ENCODE results near the gene SRF. TPM values are rescaled to one million over a fixed set of nuclear protein-coding genes. Genes with fewer than 3 reads are reported as not detected.

Gene SRF
- total and polyA plus RNA-seq, 3 donors from 2014 or later = 28.4 to 39.2 (median 36.5) TPM

DNA sequence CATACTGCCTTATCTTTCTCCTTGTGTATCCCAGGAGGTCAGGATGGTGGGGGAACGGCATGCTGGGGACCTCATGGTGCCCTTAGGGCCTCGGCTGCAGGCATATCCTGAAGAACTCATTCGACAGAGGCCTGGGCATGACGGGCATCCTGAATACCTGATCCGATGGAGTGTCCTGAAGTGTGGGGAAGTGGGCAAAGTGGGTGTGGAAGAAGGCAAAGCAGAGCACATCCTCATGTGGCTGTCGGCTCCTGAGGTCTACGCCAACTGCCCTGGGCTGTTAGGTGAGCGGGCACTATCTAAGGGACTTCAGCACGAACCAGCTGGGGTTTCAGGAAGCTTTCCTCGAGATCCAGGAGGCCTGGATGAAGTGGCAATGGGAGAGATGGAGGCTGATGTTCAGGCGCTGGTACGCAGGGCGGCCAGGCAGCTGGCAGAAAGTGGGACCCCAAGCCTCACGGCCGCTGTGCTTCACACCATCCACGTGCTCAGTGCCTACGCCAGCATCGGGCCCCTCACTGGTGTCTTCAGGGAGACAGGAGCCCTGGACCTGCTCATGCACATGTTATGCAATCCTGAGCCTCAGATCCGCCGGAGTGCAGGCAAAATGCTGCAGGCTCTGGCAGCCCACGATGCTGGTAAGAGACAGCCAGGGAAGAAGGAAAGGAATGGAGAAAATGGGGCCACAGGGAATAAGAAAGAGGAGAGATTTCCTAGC is 13.4 kb downstream of the SRF start:
- H3K27ac ChIP-seq = no peak overlapping the region
- peaks cover 10% of the 10 kb centered on the region for H3K4me1 ChIP-seq
- H3K27me3 ChIP-seq = no peaks in the 10 kb centered on the region
- no peaks in the 10 kb centered on the region for H3K9me3 ChIP-seq
- intact Hi-C loops (cut with DNase I; ENCODE audit: low total_unique reads) = no loop called here
- WGBS, 2 donors = 91 to 92% methylated on average over 21 of the region's 21 CpGs
- TF ChIP-seq POLR2A (IDR thresholded peaks at IDR 0.05) = no peak
- TF ChIP-seq, protein P1, sequence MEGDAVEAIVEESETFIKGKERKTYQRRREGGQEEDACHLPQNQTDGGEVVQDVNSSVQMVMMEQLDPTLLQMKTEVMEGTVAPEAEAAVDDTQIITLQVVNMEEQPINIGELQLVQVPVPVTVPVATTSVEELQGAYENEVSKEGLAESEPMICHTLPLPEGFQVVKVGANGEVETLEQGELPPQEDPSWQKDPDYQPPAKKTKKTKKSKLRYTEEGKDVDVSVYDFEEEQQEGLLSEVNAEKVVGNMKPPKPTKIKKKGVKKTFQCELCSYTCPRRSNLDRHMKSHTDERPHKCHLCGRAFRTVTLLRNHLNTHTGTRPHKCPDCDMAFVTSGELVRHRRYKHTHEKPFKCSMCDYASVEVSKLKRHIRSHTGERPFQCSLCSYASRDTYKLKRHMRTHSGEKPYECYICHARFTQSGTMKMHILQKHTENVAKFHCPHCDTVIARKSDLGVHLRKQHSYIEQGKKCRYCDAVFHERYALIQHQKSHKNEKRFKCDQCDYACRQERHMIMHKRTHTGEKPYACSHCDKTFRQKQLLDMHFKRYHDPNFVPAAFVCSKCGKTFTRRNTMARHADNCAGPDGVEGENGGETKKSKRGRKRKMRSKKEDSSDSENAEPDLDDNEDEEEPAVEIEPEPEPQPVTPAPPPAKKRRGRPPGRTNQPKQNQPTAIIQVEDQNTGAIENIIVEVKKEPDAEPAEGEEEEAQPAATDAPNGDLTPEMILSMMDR (IDR thresholded peaks at IDR 0.05) = no peak
- DNase-seq = no peak
- H3K36me3 ChIP-seq (ENCODE audit: low read depth, missing control alignments) = no peaks in the 10 kb centered on the region
- no peak overlapping the region for H3K4me3 ChIP-seq

DNA sequence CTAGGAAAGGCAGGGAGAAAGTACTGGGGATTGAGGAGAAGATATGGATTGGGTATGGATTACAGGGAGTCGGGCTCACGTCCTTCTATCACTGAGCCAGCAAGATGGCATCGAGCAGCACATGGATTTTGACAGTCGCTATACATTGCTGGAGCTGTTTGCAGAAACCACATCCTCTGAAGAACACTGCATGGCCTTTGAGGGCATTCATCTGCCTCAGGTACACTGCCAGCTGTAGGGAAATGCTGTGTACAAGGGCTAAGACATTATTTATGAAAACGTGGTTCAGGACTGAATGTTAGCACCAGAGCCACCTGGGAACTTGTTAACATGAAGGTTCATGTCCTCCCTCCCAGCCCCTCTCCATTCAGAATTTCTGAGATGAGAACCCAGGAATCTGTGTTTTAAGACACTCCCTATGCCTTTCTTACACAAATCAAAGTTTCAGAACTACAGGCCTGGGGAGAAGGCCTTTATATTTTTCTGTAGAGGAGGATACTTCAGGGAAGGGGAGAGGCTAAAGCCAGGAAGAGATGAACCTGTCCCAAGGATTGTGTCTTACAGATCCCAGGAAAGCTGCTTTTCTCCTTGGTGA is 14.4 kb downstream of the SRF start:
- 81 to 84% methylated on average over 5 of the region's 5 CpGs for WGBS, 2 donors
- Histone ChIP-seq H3K4me3 (no peak overlapping the region), H3K27ac (no peak overlapping the region), H3K4me1 (peaks cover 10% of the 10 kb centered on the region), H3K9me3 (no peaks in the 10 kb centered on the region), H3K27me3 (no peaks in the 10 kb centered on the region), H3K36me3 (ENCODE audit: low read depth, missing control alignments) (no peaks in the 10 kb centered on the region)
- TF ChIP-seq, protein P1 (IDR thresholded peaks at IDR 0.05) = no peak
- intact Hi-C loops (cut with DNase I; ENCODE audit: low total_unique reads) = no loop called here
- DNase-seq = no peak

DNA sequence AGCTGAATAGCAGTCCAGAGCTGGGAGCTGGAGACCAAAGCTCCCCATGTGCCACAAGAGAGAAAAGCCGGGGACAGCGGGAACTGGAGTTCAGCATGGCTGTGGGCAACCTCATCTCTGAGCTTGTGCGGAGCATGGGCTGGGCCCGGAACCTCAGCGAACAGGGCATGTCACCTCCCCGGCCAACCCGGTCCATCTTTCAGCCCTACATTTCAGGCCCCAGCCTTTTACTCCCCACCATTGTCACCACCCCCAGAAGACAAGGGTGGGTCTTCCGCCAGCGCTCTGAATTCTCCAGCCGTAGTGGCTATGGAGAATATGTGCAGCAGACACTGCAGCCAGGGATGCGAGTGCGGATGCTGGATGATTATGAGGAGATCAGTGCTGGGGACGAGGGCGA is 14.9 kb downstream of the SRF start:
- H3K27me3 ChIP-seq = no peaks in the 10 kb centered on the region
- no peaks in the 10 kb centered on the region for H3K9me3 ChIP-seq
- DNase-seq = no peak
- H3K27ac ChIP-seq = no peak overlapping the region
- 94 to 97% methylated on average over 12 to 14 of the region's 14 CpGs for WGBS, 2 donors
- no peaks in the 10 kb centered on the region for H3K36me3 ChIP-seq (ENCODE audit: low read depth, missing control alignments)
- intact Hi-C loops (cut with DNase I; ENCODE audit: low total_unique reads) = no loop called here
- TF ChIP-seq, protein P1 (IDR thresholded peaks at IDR 0.05) = no peak
- no peak for TF ChIP-seq POLR2A (IDR thresholded peaks at IDR 0.05)
- H3K4me1 ChIP-seq = peaks cover 10% of the 10 kb centered on the region
- no peak overlapping the region for H3K4me3 ChIP-seq

DNA sequence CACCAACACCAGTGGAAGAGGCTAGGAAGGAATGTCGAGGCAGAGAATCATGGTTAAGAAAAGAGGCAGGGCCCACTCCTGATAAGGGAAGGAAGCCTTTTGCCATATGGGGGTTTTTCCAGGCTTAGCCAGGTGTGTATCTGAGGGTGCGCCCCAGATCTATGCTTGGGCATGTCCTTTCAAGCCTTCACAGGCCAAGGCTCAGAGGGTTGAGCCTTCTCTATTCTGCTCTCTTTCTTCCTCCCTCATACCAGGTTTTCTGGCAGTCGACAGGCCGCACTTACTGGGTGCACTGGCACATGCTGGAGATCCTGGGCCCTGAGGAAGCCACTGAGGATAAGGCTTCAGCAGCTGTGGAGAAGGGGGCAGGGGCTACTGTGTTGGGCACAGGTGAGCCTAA is 15.6 kb downstream of the SRF start:
- H3K36me3 ChIP-seq (ENCODE audit: low read depth, missing control alignments) = no peaks in the 10 kb centered on the region
- no peaks in the 10 kb centered on the region for H3K27me3 ChIP-seq
- no peak for DNase-seq
- no peaks in the 10 kb centered on the region for H3K9me3 ChIP-seq
- peaks cover 6% of the 10 kb centered on the region for H3K4me1 ChIP-seq
- WGBS, 2 donors = 90 to 98% methylated on average over 4 of the region's 4 CpGs
- intact Hi-C loops (cut with DNase I; ENCODE audit: low total_unique reads) = no loop called here
- H3K4me3 ChIP-seq = no peak overlapping the region
- H3K27ac ChIP-seq = no peak overlapping the region
- TF ChIP-seq, protein P1 (IDR thresholded peaks at IDR 0.05) = no peak
- no peak for TF ChIP-seq POLR2A (IDR thresholded peaks at IDR 0.05)

DNA sequence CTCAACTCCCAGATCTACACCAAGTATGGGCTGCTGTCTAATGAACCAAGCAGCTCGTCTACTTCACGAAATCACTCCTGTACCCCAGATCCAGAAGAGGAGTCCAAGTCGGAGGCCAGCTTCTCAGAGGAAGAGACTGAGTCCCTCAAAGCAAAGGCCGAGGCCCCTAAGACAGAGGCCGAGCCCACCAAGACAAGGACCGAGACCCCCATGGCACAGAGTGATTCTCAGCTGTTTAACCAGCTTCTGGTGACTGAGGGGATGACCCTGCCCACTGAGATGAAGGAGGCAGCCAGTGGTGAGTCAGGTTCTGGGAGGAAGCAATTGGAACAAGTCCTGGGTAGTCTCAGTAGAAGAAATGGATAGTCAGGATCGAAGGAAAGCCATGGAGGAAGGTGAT is 16.8 kb downstream of the SRF start:
- TF ChIP-seq, protein P1 (IDR thresholded peaks at IDR 0.05) = no peak
- no peak for TF ChIP-seq POLR2A (IDR thresholded peaks at IDR 0.05)
- Histone ChIP-seq H3K36me3 (ENCODE audit: low read depth, missing control alignments) (no peaks in the 10 kb centered on the region), H3K4me1 (peaks cover 5% of the 10 kb centered on the region), H3K4me3 (no peak overlapping the region), H3K27me3 (no peaks in the 10 kb centered on the region), H3K27ac (no peak overlapping the region), H3K9me3 (no peaks in the 10 kb centered on the region)
- 96 to 98% methylated on average over 6 to 7 of the region's 7 CpGs for WGBS, 2 donors
- intact Hi-C loops (cut with DNase I; ENCODE audit: low total_unique reads) = no loop called here
- DNase-seq = no peak
